Lung (tissue), 12 donors: ENCODE results near the gene PSD2. TPM values are rescaled to one million over a fixed set of nuclear protein-coding genes. Genes with fewer than 3 reads are reported as not detected.

Source experiments
- ATAC-seq: fragments of 200-7000 bp; cut with Tn5 transposase; one replicate; pipeline ENCODE4 v1.9.1; 2020; ENCODE audit warnings: moderate number of reproducible peaks; ENCODE audit not compliant: insufficient read depth, low FRiP score
- DNase-seq, 3 donors: peaks; one replicate each; pipeline ENCODE4 v3.0.0-alpha.2; 2013 to 2017
- H3K27ac ChIP-seq, 2 donors: one replicate each; pipeline ENCODE4 v1.5.1; 2013; ENCODE audit warnings: mild to moderate bottlenecking in 2 of 2, moderate library complexity in 2 of 2, control low read depth in 1 of 2, inconsistent platforms in 1 of 2, low read depth in 1 of 2, low read length in 1 of 2
- H3K27me3 ChIP-seq, 3 donors: one replicate each; pipeline ENCODE4 v1.5.1; 2013; ENCODE audit warnings: low read length in 2 of 3; ENCODE audit not compliant: control insufficient read depth in 3 of 3, insufficient read depth in 3 of 3
- H3K36me3 ChIP-seq, 4 donors: one replicate each; pipeline ENCODE4 v1.5.1; 2013; ENCODE audit warnings: low read length in 4 of 4, mild to moderate bottlenecking in 1 of 4, moderate library complexity in 1 of 4; ENCODE audit not compliant: control insufficient read depth in 4 of 4, insufficient read depth in 4 of 4
- H3K4me1 ChIP-seq, 5 donors: one replicate each; pipeline ENCODE4 v1.5.1; 2013; ENCODE audit warnings: low read length in 5 of 5, mild to moderate bottlenecking in 2 of 5, moderate library complexity in 1 of 5; ENCODE audit not compliant: control insufficient read depth in 5 of 5, insufficient read depth in 5 of 5
- H3K4me3 ChIP-seq: one replicate; pipeline ENCODE4 v1.5.1; 2013; ENCODE audit warnings: mild to moderate bottlenecking, control low read depth, moderate library complexity
- H3K9ac ChIP-seq, 2 donors: one replicate each; pipeline ENCODE4 v1.5.1; 2013; ENCODE audit warnings: low read length in 2 of 2, control low read depth in 1 of 2; ENCODE audit not compliant: insufficient read depth in 1 of 2
- H3K9me3 ChIP-seq, 4 donors: one replicate each; pipeline ENCODE4 v1.5.1; 2013; ENCODE audit warnings: low read length in 3 of 4, mild to moderate bottlenecking in 1 of 4, moderate library complexity in 1 of 4; ENCODE audit not compliant: control insufficient read depth in 4 of 4, insufficient read depth in 3 of 4
- CTCF ChIP-seq: IDR thresholded peaks from 2 replicates; pipeline ENCODE4 v1.5.1; 2012; ENCODE audit warnings: mild to moderate bottlenecking; ENCODE audit errors: control extremely low read depth, extremely low read depth
- WGBS, 2 donors: extraction: QIAGEN DNeasy Blood & Tissue Kit; methylation state at CpG; one replicate each; pipeline ENCODE4 v1.1.7; 2013; 5-methylcytosine and 5-hydroxymethylcytosine counted together
- polyA plus RNA-seq, 2 donors: library from polyadenylated mRNA; stranded (reverse); fragments of 200-250 nt; gene quantifications; one replicate each; pipeline ENCODE4 v1.2.1, GENCODE V29; 2013
- total RNA-seq, 2 donors: library from RNA; depleted of rRNA in 1 of 2; stranded (reverse); fragments of >200 nt in 1 of 2; gene quantifications; one replicate each; pipeline ENCODE4 v1.2.1, GENCODE V29; 2014 to 2021
- donor health status: control.
- donor health status: control.
- donor health status: Bipolar disorder and iron deficiency.
- donor health status: healthy.
- donor health status: DM: yes; HTN: yes; CAD: no.

The PSD2 gene
- total and polyA plus RNA-seq, 4 donors, result 0.01 to 0.20 (median 0.05) TPM

- 87 to 90% methylated on average over 15 of the region's 15 CpGs for WGBS, 2 donors
- no peak for DNase-seq
Measured at GRCh38 chr5:139861021-139861888, 65.6 kb downstream of the PSD2 start.

GRCh38 chr5:139861889-139862207, 66.2 kb downstream of the PSD2 start:
- DNase-seq (no peak), ATAC-seq (no peak)
- peaks cover 0 to 4% (median under 1%) of the 10 kb centered on the region in 4 donors for H3K36me3 ChIP-seq

More at GRCh38 chr5:139861021-139861888, 65.6 kb downstream of the PSD2 start:
- Histone ChIP-seq H3K4me3 (no peak overlapping the region), H3K27ac (no peak overlapping the region), H3K9ac (no peak overlapping the region), H3K36me3 (peaks cover 0 to 3% (median 0%) of the 10 kb centered on the region in 4 donors), H3K27me3 (no peaks in the 10 kb centered on the region), H3K9me3 (no peaks in the 10 kb centered on the region), H3K4me1 (peaks cover 0 to 38% (median 4%) of the 10 kb centered on the region in 5 donors)
- no peak for ATAC-seq
- no peak for TF ChIP-seq CTCF

DNA sequence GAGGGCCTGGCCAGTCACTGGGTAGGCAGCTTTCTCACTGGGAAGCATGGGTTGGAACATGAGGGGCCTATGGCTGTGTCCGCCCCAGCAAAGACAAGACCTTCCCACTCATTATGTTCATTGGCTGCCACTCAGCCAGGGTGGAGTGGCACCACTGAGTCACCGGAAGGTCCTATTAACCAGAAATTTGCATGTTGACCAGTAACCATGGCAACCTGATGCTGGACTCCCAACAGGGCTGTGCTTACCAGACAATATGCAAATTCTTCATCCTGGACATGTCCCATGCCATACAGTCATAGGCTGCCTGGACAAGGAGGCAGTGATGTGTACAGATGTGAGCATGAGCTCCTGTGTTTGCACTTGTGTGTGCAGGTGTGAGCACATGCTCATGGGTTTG, 66.7 kb downstream of the PSD2 start:
- ATAC-seq (no peak), DNase-seq (peak in 2 of 3 donors; percentile 39 to 53)
- 86 to 98% methylated on average over 2 of the region's 2 CpGs for WGBS, 2 donors
- Histone ChIP-seq H3K36me3 (peaks cover 0 to 8% (median 1%) of the 10 kb centered on the region in 4 donors), H3K9ac (no peak overlapping the region), H3K4me1 (peaks cover 0 to 38% (median 4%) of the 10 kb centered on the region in 5 donors), H3K27ac (no peak overlapping the region), H3K27me3 (no peaks in the 10 kb centered on the region), H3K9me3 (no peaks in the 10 kb centered on the region), H3K4me3 (no peak overlapping the region)
- TF ChIP-seq CTCF, result no peak

More at GRCh38 chr5:139861889-139862207, 66.2 kb downstream of the PSD2 start:
- no peak for TF ChIP-seq CTCF
- no peak overlapping the region for H3K4me3 ChIP-seq
- peaks cover 0 to 38% (median 4%) of the 10 kb centered on the region in 5 donors for H3K4me1 ChIP-seq
- H3K9ac ChIP-seq, result no peak overlapping the region
- no peak overlapping the region for H3K27ac ChIP-seq
- H3K27me3 ChIP-seq, result no peaks in the 10 kb centered on the region
- 85 to 94% methylated on average over 4 of the region's 4 CpGs for WGBS, 2 donors
- H3K9me3 ChIP-seq, result no peaks in the 10 kb centered on the region
